ENCODE data around the gene C2orf68.
"Not testable (repeated sequence)": the region's sequence is repeated elsewhere in the genome, so short reads cannot be mapped to it uniquely, and the experiment has no call there.

Gene C2orf68

DNA sequence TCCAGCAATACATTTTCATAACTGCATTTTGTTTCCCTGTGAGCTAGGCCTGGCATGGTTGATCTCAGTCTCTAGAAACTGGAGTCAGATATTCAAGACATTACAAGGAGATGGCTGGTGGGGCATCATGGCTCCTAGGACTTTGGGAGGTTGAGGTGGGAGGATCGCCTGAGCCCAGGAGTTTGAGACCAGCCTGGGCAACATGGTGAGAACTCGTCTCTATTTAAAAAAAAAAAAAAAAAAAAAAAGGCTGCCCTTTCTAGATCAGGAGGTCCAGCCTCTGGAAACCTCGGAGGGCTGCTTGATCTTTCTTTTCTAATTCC, 34.8 kb downstream of the C2orf68 start:
- no peak for DNase-seq (ENCODE audit: low spot score)
- TF ChIP-seq, protein P1, sequence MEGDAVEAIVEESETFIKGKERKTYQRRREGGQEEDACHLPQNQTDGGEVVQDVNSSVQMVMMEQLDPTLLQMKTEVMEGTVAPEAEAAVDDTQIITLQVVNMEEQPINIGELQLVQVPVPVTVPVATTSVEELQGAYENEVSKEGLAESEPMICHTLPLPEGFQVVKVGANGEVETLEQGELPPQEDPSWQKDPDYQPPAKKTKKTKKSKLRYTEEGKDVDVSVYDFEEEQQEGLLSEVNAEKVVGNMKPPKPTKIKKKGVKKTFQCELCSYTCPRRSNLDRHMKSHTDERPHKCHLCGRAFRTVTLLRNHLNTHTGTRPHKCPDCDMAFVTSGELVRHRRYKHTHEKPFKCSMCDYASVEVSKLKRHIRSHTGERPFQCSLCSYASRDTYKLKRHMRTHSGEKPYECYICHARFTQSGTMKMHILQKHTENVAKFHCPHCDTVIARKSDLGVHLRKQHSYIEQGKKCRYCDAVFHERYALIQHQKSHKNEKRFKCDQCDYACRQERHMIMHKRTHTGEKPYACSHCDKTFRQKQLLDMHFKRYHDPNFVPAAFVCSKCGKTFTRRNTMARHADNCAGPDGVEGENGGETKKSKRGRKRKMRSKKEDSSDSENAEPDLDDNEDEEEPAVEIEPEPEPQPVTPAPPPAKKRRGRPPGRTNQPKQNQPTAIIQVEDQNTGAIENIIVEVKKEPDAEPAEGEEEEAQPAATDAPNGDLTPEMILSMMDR (IDR thresholded peaks at IDR 0.05; ENCODE audit: extremely low read depth, missing control alignments), result no peak

DNA sequence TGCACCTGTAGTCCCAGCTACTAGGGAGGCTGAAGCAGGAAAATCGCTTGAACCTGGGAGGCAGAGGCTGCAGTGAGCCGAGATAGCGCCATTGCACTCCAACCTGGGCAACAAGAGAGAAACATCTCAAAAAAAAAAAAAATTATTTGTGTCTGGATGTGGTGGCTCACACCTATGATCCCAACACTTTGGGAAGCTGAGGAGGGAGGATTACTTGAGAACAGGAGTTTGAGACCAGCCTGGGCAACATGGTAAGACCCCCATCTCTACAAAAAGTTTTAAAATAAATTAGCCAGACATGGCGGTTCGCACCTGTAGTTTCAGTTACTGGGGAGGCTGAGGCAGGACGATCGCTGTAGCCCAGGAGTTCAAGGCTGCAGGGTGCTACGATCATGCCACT, 36.1 kb downstream of the C2orf68 start:
- TF ChIP-seq, protein P1 (IDR thresholded peaks at IDR 0.05; ENCODE audit: extremely low read depth, missing control alignments), result no peak
- no peak for DNase-seq (ENCODE audit: low spot score)

DNA sequence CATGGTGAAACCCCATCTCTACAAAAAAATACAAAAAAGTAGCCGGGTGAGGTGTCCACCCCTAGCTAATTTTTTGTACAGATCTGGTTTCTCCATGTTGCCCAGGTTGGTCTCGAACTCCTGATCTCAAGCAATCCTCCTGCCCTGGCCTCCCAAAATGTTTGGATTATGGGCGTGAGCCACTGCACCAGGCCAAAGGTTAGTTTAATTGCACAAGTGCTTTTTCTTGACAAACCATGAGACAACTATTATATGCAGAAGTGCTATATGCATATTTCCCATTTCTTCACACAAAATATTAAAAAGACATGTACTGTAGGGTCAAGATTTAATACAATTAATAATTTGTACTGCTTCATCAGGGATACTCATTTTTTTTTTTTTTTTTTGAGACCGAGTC, 45.6 kb downstream of the C2orf68 start:
- TF ChIP-seq, protein P1 (IDR thresholded peaks at IDR 0.05; ENCODE audit: extremely low read depth, missing control alignments), result no peak
- DNase-seq (ENCODE audit: low spot score), result no peak

DNA sequence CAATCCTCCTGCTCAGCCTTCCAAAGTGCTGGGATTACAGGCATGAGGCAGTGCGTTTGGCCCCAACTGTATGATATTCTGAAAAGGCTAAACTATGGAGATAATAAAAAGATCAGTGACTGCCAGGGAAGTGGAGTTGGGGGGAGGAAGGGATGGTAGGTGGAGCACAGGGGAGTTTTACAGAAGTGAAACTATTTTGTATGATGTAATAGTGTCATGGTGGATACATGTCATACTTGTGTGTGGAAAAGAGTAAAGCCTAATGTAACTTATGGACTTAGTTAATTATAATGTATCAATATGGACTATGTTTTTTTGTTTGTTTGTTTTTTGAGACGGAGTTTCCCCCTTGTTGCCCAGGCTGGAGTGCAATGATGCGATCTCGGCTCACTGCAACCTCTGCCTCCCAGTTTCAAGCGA, 47.7 kb downstream of the C2orf68 start:
- peak; percentile 33 for DNase-seq (ENCODE audit: low spot score)
- TF ChIP-seq, protein P1 (IDR thresholded peaks at IDR 0.05; ENCODE audit: extremely low read depth, missing control alignments), result no peak

DNA sequence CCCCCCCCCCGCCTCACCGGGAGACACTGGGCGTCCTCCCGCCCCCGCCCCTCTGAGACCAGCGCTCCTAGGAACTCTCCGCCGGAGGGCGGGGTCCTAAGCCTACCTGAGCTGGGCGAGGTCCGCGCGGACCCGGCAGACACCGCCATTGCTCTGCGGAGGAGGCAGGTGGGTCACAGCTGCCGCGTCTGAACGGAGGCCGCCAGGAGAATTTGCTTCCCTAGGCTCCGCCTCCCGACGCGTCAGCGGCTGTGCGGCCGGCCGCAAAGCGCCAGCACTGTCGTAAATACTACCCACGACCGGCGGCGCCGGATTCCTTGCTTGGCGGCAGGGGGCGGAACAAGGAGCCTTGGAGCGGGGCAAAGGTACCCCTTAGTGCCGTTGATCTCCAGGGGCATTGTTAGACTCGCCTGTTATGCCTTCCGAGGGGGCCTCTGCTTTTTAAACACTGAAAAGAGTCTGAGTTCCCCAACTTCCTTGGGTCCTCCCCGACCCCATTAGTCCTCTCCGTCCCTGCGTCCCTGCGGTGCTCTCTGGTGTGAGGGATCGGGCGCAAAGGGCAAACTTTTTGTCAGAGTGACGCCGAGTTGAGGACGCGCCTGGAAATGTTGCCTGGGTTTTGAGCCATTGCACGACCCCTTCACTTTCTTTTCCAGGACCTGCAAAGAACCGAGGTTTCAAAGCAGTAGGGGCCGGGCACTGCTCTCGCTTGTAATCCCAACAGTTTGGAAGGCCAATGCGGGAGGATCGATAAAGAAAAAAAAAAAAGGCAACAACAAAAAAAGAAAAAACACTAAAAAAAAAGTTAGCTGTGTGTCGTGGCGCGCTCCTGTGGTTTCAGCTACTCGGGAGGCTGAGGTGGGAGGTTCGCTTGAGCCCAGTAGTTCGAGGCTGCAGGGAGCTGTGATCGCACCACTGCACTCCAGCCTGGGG, 50.3 kb downstream of the C2orf68 start, which contains the start of gene GGCX:
Gene GGCX (minus strand): TSS at position 214 of the 933 bp plus-strand sequence. CDS start 65 bp downstream, at position 149.
- TF ChIP-seq, protein P1 (IDR thresholded peaks at IDR 0.05; ENCODE audit: extremely low read depth, missing control alignments), result no peak

DNA sequence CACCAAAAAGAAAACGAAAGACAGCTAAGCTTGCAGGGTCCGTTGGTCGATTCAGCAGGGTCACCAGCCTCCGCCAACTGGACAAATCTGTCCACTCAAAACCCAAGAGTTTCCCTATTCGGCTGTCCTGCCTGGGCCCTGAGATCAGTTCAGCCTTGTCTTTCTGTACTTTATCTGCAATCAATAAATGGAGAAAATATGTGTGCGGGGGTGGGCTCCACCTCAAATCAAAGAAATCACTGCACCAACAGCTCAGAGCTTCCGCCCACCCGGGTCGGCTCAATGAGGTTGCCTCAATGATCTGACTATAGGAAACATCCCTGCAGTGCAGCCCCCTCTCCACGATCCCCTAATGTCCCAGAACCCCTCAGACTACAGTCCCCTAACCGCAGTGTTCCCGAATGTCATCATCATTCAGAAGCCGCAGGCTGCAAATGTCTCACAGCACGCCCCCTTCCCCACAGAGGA, 51.0 kb downstream of the C2orf68 start:
- TF ChIP-seq, protein P1 (IDR thresholded peaks at IDR 0.05; ENCODE audit: extremely low read depth, missing control alignments), result no peak
- DNase-seq (ENCODE audit: low spot score), result no peak

More for the DNA sequence above, 50.3 kb downstream of the C2orf68 start, which contains the start of gene GGCX:
- DNase-seq (ENCODE audit: low spot score), result peak; percentile 90

DNA sequence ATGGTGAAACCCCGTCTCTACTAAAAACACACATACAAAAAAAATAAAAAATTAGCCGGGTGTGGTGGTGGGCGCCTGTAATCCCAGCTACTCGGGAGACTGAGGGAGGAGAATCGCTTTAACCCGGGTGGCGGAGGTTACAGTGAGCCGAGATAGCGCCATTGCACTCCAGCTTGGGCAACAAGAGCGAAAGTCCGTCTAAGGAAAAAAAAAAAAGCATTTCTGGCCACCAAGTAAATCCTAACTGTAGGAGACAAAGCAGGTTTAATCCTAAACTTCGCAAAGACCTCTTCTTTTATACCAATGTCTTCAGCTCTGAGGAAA, 51.5 kb downstream of the C2orf68 start:
- DNase-seq (ENCODE audit: low spot score), result not testable (repeated sequence)

DNA sequence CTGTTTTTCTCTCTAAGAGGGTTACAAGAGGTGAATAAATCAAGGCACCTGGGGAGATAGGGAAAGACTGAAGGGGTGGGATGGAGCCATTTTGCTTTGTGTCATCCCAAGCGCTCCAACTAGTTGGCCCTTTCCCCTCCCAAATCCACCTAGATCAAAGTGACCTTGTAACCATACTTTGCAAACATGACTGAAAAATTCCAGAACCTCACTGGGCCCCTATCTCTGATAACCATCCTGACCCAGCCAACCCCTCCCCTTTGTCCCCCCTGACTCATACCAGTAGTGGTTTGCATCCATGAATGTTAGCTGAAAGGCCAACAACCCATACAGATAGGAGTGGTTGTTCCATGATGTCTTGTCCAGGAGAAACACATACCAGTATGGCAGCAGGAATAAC, 53.7 kb downstream of the C2orf68 start:
- no peak for DNase-seq (ENCODE audit: low spot score)
- TF ChIP-seq, protein P1 (IDR thresholded peaks at IDR 0.05; ENCODE audit: extremely low read depth, missing control alignments), result no peak

Measured in GM20000 (cell line).